Fibroblast of lung (primary cell): Measurements from ENCODE around the gene FRMD4A.

Experiments used
- CTCF ChIP-seq, 2 donors: IDR thresholded peaks in 1 of 2; conservative IDR thresholded peaks in 1 of 2; 1 replicate in 1 of 2; 2 replicates in 1 of 2; pipeline ENCODE4 v1.5.1; 2011 to 2012; ENCODE audit warnings: low read length in 2 of 2, control low read depth in 1 of 2, inconsistent platforms in 1 of 2, low read depth in 1 of 2, mild to moderate bottlenecking in 1 of 2
- EZH2 ChIP-seq: IDR thresholded peaks from 2 replicates; pipeline ENCODE4 v1.5.1; 2012; ENCODE audit warnings: low read length, control low read depth, mild to moderate bottlenecking; ENCODE audit errors: missing control alignments

- no peak for TF ChIP-seq CTCF (conservative IDR thresholded peaks at IDR 0.05 in 1 of 2, IDR thresholded peaks at IDR 0.05 in 1 of 2; ENCODE audit: low read depth in 1 of 2, low read length in 2 of 2)
- no peak for TF ChIP-seq EZH2
These were observed 388.7 kb downstream of the FRMD4A start for GRCh38 chr10:13942035-13942434.
